ENCODE measurements around the gene ZNF195. TPM values are rescaled to one million over a fixed set of nuclear protein-coding genes. Genes with fewer than 3 reads are reported as not detected.
"Not testable (repeated sequence)": the region's sequence is repeated elsewhere in the genome, so short reads cannot be mapped to it uniquely, and the experiment has no call there.

Gene ZNF195
- total RNA-seq, 2 experiments from 2014 or later, result 16.6 to 18.4 TPM

- Mint-ChIP-seq H3K4me3 (no peak overlapping the region), H3K4me1 (ENCODE audit: low read depth) (no peaks in the 10 kb centered on the region), H3K9me3 (no peaks in the 10 kb centered on the region), H3K27me3 (peaks cover 50% of the 10 kb centered on the region), H3K27ac (no peak overlapping the region), H3K36me3 (ENCODE audit: low read depth) (no peaks in the 10 kb centered on the region)
- CTCF ChIA-PET, result no interaction called here
- Histone ChIP-seq H3K27ac (ENCODE audit: low read depth in 1 of 2, low read length in 2 of 2) (no peak overlapping the region), H3K4me1 (ENCODE audit: insufficient read depth, low read length) (no peaks in the 10 kb centered on the region), H3K27me3 (ENCODE audit: control insufficient read depth in 1 of 2, insufficient read depth in 2 of 2, low read length in 2 of 2) (peaks cover 7 to 16% of the 10 kb centered on the region in 2 experiments), H3K36me3 (ENCODE audit: insufficient read depth, low read length) (no peaks in the 10 kb centered on the region), H3K9me3 (ENCODE audit: control insufficient read depth in 1 of 2, insufficient read depth in 1 of 2, low read length in 2 of 2) (no peaks in the 10 kb centered on the region), H3K4me3 (ENCODE audit: low read length) (no peak overlapping the region)
- POLR2A ChIA-PET, result no interaction called here
- intact Hi-C loops (cut with DNase I, micrococcal nuclease), result no loop called here
- ATAC-seq (ENCODE audit: poor library complexity) (no peak), DNase-seq (no peak)
- no peak for TF ChIP-seq CTCF (IDR thresholded peaks at IDR 0.05)
Observed at GRCh38 chr11:3339340-3339624, 39.7 kb downstream of the ZNF195 start.

GRCh38 chr11:3338569-3339339 is 40.2 kb downstream of the ZNF195 start:
- Mint-ChIP-seq H3K4me3 (no peak overlapping the region), H3K9me3 (no peaks in the 10 kb centered on the region), H3K27me3 (peaks cover 50% of the 10 kb centered on the region), H3K4me1 (ENCODE audit: low read depth) (no peaks in the 10 kb centered on the region), H3K27ac (no peak overlapping the region), H3K36me3 (ENCODE audit: low read depth) (no peaks in the 10 kb centered on the region)
- Histone ChIP-seq H3K27me3 (ENCODE audit: control insufficient read depth in 1 of 2, insufficient read depth in 2 of 2, low read length in 2 of 2) (peaks cover 7 to 16% of the 10 kb centered on the region in 2 experiments), H3K9me3 (ENCODE audit: control insufficient read depth in 1 of 2, insufficient read depth in 1 of 2, low read length in 2 of 2) (no peaks in the 10 kb centered on the region), H3K4me1 (ENCODE audit: insufficient read depth, low read length) (no peaks in the 10 kb centered on the region), H3K27ac (ENCODE audit: low read depth in 1 of 2, low read length in 2 of 2) (no peak overlapping the region), H3K36me3 (ENCODE audit: insufficient read depth, low read length) (no peaks in the 10 kb centered on the region), H3K4me3 (ENCODE audit: low read length) (no peak overlapping the region)
- DNase-seq, result no peak
- intact Hi-C loops (cut with DNase I, micrococcal nuclease), result no loop called here
- CTCF ChIA-PET, result no interaction called here
- ATAC-seq (ENCODE audit: poor library complexity), result no peak
- TF ChIP-seq CTCF (IDR thresholded peaks at IDR 0.05), result no peak
- POLR2A ChIA-PET, result no interaction called here

GRCh38 chr11:3336420-3336819 is 42.5 kb downstream of the ZNF195 start:
- DNase-seq; H3K4me1 Mint-ChIP-seq (ENCODE audit: low read depth); CTCF ChIA-PET; H3K9me3 Mint-ChIP-seq; H3K9me3 ChIP-seq (ENCODE audit: control insufficient read depth in 1 of 2, insufficient read depth in 1 of 2, low read length in 2 of 2); H3K36me3 Mint-ChIP-seq (ENCODE audit: low read depth); H3K27ac Mint-ChIP-seq; POLR2A ChIA-PET; H3K4me3 Mint-ChIP-seq; H3K4me1 ChIP-seq (ENCODE audit: insufficient read depth, low read length); ATAC-seq (ENCODE audit: poor library complexity); H3K27ac ChIP-seq (ENCODE audit: low read depth in 1 of 2, low read length in 2 of 2); H3K4me3 ChIP-seq (ENCODE audit: low read length); intact Hi-C loops (cut with DNase I, micrococcal nuclease); H3K27me3 ChIP-seq (ENCODE audit: control insufficient read depth in 1 of 2, insufficient read depth in 2 of 2, low read length in 2 of 2); H3K36me3 ChIP-seq (ENCODE audit: insufficient read depth, low read length): not testable (repeated sequence)
- H3K27me3 Mint-ChIP-seq, result peaks cover 34% of the 10 kb centered on the region

GRCh38 chr11:3333157-3333556 is 45.8 kb downstream of the ZNF195 start:
- DNase-seq; H3K4me1 ChIP-seq (ENCODE audit: insufficient read depth, low read length); H3K36me3 Mint-ChIP-seq (ENCODE audit: low read depth); intact Hi-C loops (cut with DNase I, micrococcal nuclease); CTCF ChIA-PET; H3K4me3 Mint-ChIP-seq; H3K4me3 ChIP-seq (ENCODE audit: low read length); H3K9me3 ChIP-seq (ENCODE audit: control insufficient read depth in 1 of 2, insufficient read depth in 1 of 2, low read length in 2 of 2); H3K27me3 Mint-ChIP-seq; ATAC-seq (ENCODE audit: poor library complexity); H3K27me3 ChIP-seq (ENCODE audit: control insufficient read depth in 1 of 2, insufficient read depth in 2 of 2, low read length in 2 of 2); POLR2A ChIA-PET; H3K9me3 Mint-ChIP-seq; H3K4me1 Mint-ChIP-seq (ENCODE audit: low read depth); H3K27ac Mint-ChIP-seq; H3K27ac ChIP-seq (ENCODE audit: low read depth in 1 of 2, low read length in 2 of 2); H3K36me3 ChIP-seq (ENCODE audit: insufficient read depth, low read length): not testable (repeated sequence)

- H3K27ac ChIP-seq (ENCODE audit: low read depth in 1 of 2, low read length in 2 of 2); CTCF ChIA-PET; H3K9me3 Mint-ChIP-seq; H3K4me3 Mint-ChIP-seq; intact Hi-C loops (cut with DNase I, micrococcal nuclease); H3K9me3 ChIP-seq (ENCODE audit: control insufficient read depth in 1 of 2, insufficient read depth in 1 of 2, low read length in 2 of 2); H3K4me1 ChIP-seq (ENCODE audit: insufficient read depth, low read length); H3K27me3 Mint-ChIP-seq; H3K36me3 ChIP-seq (ENCODE audit: insufficient read depth, low read length); H3K36me3 Mint-ChIP-seq (ENCODE audit: low read depth); POLR2A ChIA-PET; H3K27ac Mint-ChIP-seq; H3K4me1 Mint-ChIP-seq (ENCODE audit: low read depth); ATAC-seq (ENCODE audit: poor library complexity); DNase-seq; H3K4me3 ChIP-seq (ENCODE audit: low read length); H3K27me3 ChIP-seq (ENCODE audit: control insufficient read depth in 1 of 2, insufficient read depth in 2 of 2, low read length in 2 of 2): not testable (repeated sequence)
Observed at GRCh38 chr11:3331078-3331477, 47.9 kb downstream of the ZNF195 start.

GRCh38 chr11:3330064-3330463 is 48.9 kb downstream of the ZNF195 start:
- ATAC-seq (ENCODE audit: poor library complexity); H3K27me3 ChIP-seq (ENCODE audit: control insufficient read depth in 1 of 2, insufficient read depth in 2 of 2, low read length in 2 of 2); H3K9me3 Mint-ChIP-seq; intact Hi-C loops (cut with DNase I, micrococcal nuclease); H3K9me3 ChIP-seq (ENCODE audit: control insufficient read depth in 1 of 2, insufficient read depth in 1 of 2, low read length in 2 of 2); DNase-seq; CTCF ChIA-PET; H3K4me3 Mint-ChIP-seq; H3K36me3 Mint-ChIP-seq (ENCODE audit: low read depth); H3K27me3 Mint-ChIP-seq; POLR2A ChIA-PET; H3K4me3 ChIP-seq (ENCODE audit: low read length); H3K4me1 Mint-ChIP-seq (ENCODE audit: low read depth); H3K36me3 ChIP-seq (ENCODE audit: insufficient read depth, low read length); H3K27ac Mint-ChIP-seq; H3K27ac ChIP-seq (ENCODE audit: low read depth in 1 of 2, low read length in 2 of 2); H3K4me1 ChIP-seq (ENCODE audit: insufficient read depth, low read length): not testable (repeated sequence)
